ENCODE data around the gene MAP7D3.
A peak's percentile ranks its signal among the peaks of the same experiment; 100 is the strongest.
"Not testable (repeated sequence)": the region's sequence is repeated elsewhere in the genome, so short reads cannot be mapped to it uniquely, and the experiment has no call there.

Gene MAP7D3

DNA sequence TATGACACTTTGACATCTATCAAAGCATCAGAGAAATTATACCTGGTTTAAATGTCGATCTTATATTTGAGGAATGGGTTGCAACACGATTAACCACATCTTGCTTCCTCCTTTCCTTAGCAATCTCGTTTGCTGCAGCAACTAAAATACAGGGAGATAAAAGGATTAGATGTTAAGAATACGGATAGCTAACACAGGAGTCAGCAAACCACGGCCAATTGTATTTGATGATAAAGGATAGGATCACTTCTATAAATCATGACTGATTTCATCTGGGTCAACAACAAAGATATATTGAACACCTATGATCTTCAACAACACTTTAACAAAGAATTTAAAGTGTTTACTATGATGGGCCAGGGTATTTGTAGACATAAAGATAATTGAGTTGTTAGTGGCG lies 5.0 kb downstream of the MAP7D3 start:
- no peak for DNase-seq

DNA sequence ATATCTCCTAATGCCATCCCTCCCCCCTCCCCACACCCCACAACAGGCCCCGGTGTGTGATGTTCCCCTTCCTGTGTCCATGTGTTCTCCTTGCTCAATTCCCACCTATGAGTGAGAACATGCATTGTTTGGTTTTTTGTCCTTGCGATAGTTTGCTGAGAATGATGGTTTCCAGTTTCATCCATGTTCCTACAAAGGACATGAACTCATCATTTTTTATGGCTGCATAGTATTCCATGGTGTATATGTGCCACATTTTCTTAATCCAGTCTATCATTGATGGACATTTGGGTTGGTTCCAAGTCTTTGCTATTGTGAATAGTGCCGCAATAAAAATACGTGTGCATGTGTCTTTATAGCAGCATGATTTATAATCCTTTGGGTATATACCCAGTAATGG lies 13.4 kb downstream of the MAP7D3 start:
- DNase-seq, result not testable (repeated sequence)

DNA sequence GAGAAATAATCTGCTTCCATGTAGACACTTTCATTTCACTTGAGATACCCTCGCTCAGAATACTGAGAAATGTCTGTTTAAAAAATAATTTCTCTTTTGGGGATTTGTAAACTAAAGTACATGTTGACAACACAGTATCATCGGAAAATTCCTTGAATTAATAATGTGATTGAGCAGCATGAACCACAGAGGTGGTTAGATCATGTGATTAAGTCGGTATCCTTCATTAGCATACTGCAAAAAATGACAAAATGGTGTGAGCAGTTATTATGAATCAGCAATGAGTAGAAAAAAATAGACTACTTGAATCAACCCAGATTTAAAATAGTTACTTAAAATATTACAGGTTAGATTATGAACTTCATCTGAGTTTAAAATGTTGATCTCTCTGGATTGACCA lies 14.1 kb downstream of the MAP7D3 start:
- no peak for DNase-seq

DNA sequence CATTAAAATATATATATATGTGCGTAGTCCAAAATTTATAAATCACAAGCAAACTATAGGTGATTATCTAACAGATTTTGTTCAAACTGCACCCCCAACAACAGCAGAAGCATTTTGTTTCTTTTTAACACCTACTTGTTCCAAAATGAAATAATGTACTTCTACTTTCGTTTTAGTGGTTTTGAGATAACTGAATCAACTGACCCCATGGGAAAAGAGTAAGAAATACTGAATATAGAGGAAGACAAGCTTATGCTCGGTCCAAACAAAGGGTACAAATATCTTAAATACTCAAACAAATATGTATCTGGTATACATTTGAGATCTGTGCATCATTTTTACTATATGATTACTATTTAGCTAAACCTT lies 22.4 kb downstream of the MAP7D3 start:
- DNase-seq, result no peak

DNA sequence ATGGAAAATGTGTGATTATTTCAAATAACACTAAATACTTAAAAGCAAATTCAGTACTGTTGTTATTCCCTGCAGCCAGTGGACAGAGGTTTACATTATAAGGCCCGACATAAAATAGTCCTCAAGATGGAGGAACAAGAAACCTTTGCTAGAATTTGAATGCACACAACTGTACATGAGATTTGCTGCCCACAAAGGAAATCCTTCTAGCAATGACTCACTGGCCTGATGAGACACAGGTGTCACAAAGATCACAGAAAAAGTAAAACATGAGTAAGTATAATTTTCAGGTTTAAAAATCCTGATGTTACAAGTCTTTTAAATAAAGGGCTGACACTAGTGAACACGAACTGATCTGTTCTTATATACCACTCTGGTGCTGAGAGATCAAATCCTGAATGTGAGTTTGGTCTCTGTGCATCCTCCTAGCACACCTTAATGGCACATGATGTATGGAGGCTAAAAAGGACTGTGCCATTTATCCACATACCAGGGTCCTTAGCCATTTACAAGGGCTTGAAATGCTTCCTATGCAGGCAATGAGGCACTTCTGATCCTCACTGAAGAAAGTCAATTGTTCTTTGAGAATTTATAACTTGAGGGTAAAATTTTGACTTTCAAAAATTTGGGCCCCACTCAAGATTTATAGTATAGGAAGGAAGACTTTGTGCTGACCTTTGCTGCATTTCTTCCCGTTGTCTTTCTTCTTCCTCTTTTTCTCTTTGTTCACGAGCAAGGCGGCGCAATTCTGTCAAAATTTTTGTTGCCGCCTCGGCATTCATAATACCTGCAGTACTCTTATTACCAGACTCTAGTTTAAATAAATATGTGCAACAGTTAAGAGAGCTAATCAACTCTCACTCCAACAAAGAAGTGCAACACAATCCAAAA lies 23.0 kb downstream of the MAP7D3 start:
- no peak for DNase-seq

GRCh38 chrX:136227074-136227473 lies 24.1 kb downstream of the MAP7D3 start:
- DNase-seq, result no peak

DNA sequence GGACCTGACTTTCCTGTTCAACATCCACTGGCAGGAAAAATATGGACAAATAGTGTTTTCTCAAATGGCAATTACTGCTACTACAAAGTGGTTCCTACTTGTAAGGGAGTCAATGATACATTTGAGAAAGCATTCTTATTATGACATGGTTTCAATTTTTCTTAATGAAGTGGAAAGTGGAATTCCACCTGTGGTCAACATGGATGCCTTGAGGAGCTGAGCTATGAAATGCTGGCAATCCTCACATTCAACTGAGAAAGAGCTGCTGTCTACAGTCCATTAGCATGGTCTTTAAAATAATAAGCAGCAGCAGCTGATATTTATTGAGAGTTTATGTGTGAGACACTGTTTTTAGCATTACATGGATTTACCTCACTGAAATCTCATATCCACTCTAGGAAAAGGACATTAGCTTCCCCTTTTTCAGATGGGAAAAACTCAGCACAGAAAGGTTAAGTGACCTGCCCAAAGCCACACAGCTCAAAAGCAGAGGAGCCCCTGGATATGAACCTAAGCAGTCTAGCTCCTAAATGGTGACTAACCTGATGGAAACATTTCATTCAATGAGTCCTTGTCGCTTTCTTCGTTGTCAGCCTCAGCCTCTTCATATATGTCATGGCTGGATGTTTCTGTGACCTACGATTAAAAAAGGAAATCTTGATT lies 29.2 kb downstream of the MAP7D3 start:
- no peak for DNase-seq

GRCh38 chrX:136220951-136221350 lies 30.2 kb downstream of the MAP7D3 start:
- DNase-seq, result no peak

DNA sequence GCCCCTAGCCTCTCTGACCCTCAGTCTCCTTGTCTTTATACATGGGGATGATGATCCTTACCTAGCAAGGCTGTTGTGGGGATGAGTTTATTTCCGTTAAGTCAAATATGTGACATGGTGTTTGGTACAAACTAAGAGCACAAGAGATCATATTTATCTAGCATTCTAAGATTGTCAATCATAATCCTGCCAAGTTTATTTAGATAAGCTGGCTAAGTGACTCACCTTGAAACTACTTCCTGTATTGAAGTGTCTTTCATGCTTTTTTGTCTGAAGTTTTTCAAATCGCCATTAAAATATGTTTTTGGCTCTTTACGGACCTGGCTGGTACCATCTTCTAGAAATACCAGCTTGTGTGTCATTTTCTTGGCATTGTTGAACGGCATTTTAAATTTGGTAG lies 30.7 kb downstream of the MAP7D3 start:
- no peak for DNase-seq

- no peak for DNase-seq
Measured at GRCh38 chrX:136219893-136220292, 31.3 kb downstream of the MAP7D3 start.

- DNase-seq, result peak; percentile 79
Measured at GRCh38 chrX:136215559-136215958, 35.6 kb downstream of the MAP7D3 start.

- peak; percentile 95 for DNase-seq
Measured at GRCh38 chrX:136214551-136214950, 36.6 kb downstream of the MAP7D3 start.

DNA sequence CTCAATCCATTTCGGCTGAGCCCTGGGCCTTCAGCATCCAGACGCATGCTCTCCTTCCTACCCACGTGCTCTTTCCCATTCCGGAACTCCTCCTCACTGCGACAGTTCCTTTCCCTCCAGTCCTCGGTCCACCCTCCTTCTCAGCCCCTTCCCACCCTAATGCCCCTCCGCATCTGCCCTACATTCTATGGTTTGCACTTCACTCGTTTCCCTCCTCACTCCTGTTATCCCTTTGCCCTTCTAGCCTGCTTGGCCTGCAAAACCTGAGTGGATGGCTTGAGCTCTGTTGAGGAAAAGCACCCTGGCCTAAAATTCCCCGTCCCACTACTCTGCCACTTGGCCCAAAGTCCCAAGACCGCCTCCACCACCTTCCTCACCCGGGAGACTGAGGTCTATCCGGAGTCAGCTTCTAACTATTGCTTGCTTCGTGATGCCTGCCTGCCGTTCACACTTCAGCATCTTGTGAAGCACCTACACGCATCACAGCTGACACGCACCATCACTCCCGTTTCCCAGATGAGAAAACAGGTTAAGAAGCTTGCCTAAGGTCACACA lies 38.6 kb downstream of the MAP7D3 start:
- no peak for DNase-seq

GRCh38 chrX:136211766-136212556 lies 39.2 kb downstream of the MAP7D3 start:
- DNase-seq, result no peak

GRCh38 chrX:136210806-136211205 lies 40.4 kb downstream of the MAP7D3 start:
- peak; percentile 72 for DNase-seq

- DNase-seq, result peak; percentile 52
Measured at GRCh38 chrX:136210243-136210642, 41.0 kb downstream of the MAP7D3 start.

GRCh38 chrX:136209751-136210150 lies 41.4 kb downstream of the MAP7D3 start:
- DNase-seq, result no peak

- DNase-seq, result peak; percentile 41
Measured at GRCh38 chrX:136209016-136209738, 42.0 kb downstream of the MAP7D3 start.

DNA sequence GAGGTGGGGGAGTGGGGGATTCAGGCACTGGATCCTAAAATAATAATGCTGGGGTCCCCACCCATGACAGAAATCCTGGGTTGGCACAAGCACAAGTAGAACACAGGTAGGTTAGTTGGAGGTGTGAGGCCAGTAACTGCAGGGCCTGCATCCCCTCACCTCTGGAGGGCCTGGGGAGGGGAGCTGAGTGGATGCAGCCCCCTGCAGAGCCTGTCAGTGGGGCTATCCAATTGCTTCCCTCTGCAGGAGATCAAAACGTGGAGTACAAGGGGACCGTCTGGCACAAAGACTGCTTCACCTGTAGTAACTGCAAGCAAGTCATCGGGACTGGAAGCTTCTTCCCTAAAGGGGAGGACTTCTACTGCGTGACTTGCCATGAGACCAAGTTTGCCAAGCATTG lies 43.7 kb downstream of the MAP7D3 start:
- DNase-seq, result no peak

GRCh38 chrX:136206916-136207315 lies 44.3 kb downstream of the MAP7D3 start:
- no peak for DNase-seq

GRCh38 chrX:136205882-136206380 lies 45.3 kb downstream of the MAP7D3 start:
- DNase-seq, result no peak

DNA sequence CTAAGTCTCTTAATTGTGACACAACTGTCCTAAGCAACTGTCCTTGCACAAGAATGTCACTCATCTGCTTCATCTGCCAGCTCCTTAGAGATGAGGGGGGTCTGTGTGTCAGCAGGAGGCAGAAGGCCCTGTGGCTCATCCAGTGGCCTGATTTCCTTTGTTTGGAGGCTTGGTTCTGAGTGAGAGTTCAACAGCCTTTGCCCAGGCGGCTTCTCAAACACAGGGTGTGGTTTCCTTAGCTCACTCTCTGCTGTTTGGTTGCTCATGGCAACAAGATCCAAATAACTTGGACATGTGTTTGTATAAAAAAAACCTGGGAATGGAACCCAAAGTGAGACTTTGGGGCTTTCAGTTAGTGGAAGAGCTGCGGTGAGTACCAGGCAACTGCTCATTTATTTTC lies 46.6 kb downstream of the MAP7D3 start:
- peak; percentile 58 for DNase-seq

All from fibroblast of skin of right quadriceps (primary cell).